GM23338 (cell line): Measurements from ENCODE around the gene LRCH4. TPM values are rescaled to one million over a fixed set of nuclear protein-coding genes. Genes with fewer than 3 reads are reported as not detected.

Source experiments
- ATAC-seq: fragments of 200-7000 bp; cut with Tn5 transposase; 3 replicates; pipeline ENCODE4 v1.9.1; 2020
- DNase-seq: peaks from one replicate; pipeline ENCODE4 v3.0.0-alpha.2; 2015; ENCODE audit warnings: low spot score
- H2AFZ ChIP-seq: fragments of 200-600 bp; sonication (generic); 2 replicates; pipeline ENCODE4 v1.8.0; 2016; ENCODE audit warnings: antibody characterized with exemption, mild to moderate bottlenecking, moderate library complexity
- H3F3A ChIP-seq: fragments of 200-600 bp; sonication (generic); replicated peaks from 2 replicates; pipeline ENCODE4 v1.8.0; 2017; ENCODE audit warnings: antibody characterized with exemption, mixed run types, low read depth
- H3K27ac ChIP-seq: fragments of 200-600 bp; sonication (generic); 2 replicates; pipeline ENCODE4 v1.6.1; 2016; ENCODE audit warnings: low read depth
- H3K27me3 ChIP-seq: fragments of 200-600 bp; sonication (generic); 2 replicates; pipeline ENCODE4 v1.8.0; 2016; ENCODE audit warnings: mild to moderate bottlenecking, mixed run types, moderate library complexity; ENCODE audit not compliant: insufficient read depth
- H3K36me3 ChIP-seq: fragments of 200-600 bp; sonication (generic); 2 replicates; pipeline ENCODE4 v1.8.0; 2016; ENCODE audit warnings: mild to moderate bottlenecking; ENCODE audit not compliant: insufficient read depth
- H3K4me1 ChIP-seq: fragments of 200-600 bp; sonication (generic); 2 replicates; pipeline ENCODE4 v1.8.0; 2016; ENCODE audit warnings: mild to moderate bottlenecking, moderate library complexity; ENCODE audit not compliant: insufficient read depth
- H3K4me2 ChIP-seq: fragments of 200-600 bp; sonication (generic); 2 replicates; pipeline ENCODE4 v1.7.1; 2017; ENCODE audit warnings: mixed run types
- H3K4me3 ChIP-seq: fragments of 200-600 bp; sonication (generic); 2 replicates; pipeline ENCODE4 v1.6.1; 2016; ENCODE audit warnings: mixed run types
- H3K79me2 ChIP-seq: fragments of 200-600 bp; sonication (generic); replicated peaks from 2 replicates; pipeline ENCODE4 v1.8.0; 2017; ENCODE audit warnings: mild to moderate bottlenecking; ENCODE audit not compliant: insufficient read depth
- H3K9me2 ChIP-seq: fragments of 200-600 bp; sonication (generic); 2 replicates; pipeline ENCODE4 v1.8.0; 2017; ENCODE audit not compliant: insufficient read depth
- H4K20me1 ChIP-seq: fragments of 200-600 bp; sonication (generic); replicated peaks from 2 replicates; pipeline ENCODE4 v1.8.0; 2017; ENCODE audit warnings: mild to moderate bottlenecking; ENCODE audit not compliant: insufficient read depth
- H3K27ac Mint-ChIP-seq: 2 replicates; pipeline ENCODE4 v1.8.0; 2020; ENCODE audit warnings: inconsistent platforms, mild to moderate bottlenecking, moderate library complexity, mixed read lengths
- H3K27me3 Mint-ChIP-seq: 3 replicates; pipeline ENCODE4 v1.8.0; 2022; ENCODE audit warnings: low read depth, mild to moderate bottlenecking, moderate library complexity, mixed read lengths, inconsistent platforms; ENCODE audit not compliant: insufficient read depth, poor library complexity
- H3K36me3 Mint-ChIP-seq: 3 replicates; pipeline ENCODE4 v1.8.0; 2021; ENCODE audit warnings: low read depth, mild to moderate bottlenecking, inconsistent platforms, moderate library complexity, mixed read lengths
- H3K4me1 Mint-ChIP-seq: 3 replicates; pipeline ENCODE4 v1.8.0; 2020; ENCODE audit warnings: mild to moderate bottlenecking, inconsistent platforms, mixed read lengths
- H3K4me3 Mint-ChIP-seq: 3 replicates; pipeline ENCODE4 v1.8.0; 2021; ENCODE audit warnings: moderate library complexity, mild to moderate bottlenecking, inconsistent platforms, mixed read lengths
- H3K9me3 Mint-ChIP-seq: 3 replicates; pipeline ENCODE4 v1.8.0; 2020; ENCODE audit warnings: moderate library complexity, mild to moderate bottlenecking, inconsistent platforms, mixed read lengths
- CREB1 ChIP-seq: fragments of 250-450 bp; sonication (Bioruptor Pico); IDR thresholded peaks from 2 replicates; pipeline ENCODE4 v1.5.0; 2020; ENCODE audit warnings: low read depth, mild to moderate bottlenecking, moderate library complexity
- CTCF ChIP-seq, 2 experiments: fragments of 200-600 bp in 1 of 2; sonication (generic) in 1 of 2; conservative IDR thresholded peaks; 2 replicates each; pipeline versions ENCODE4 v1.5.1 to v1.6.1; 2016 to 2017; ENCODE audit warnings: antibody characterized with exemption in 2 of 2, low read depth in 2 of 2, mild to moderate bottlenecking in 2 of 2, moderate library complexity in 1 of 2
- ETS1 ChIP-seq: IDR thresholded peaks from 2 replicates; pipeline ENCODE4 v1.6.1; 2016; ENCODE audit warnings: antibody characterized with exemption
- POLR2AphosphoS5 ChIP-seq: IDR thresholded peaks from 2 replicates; pipeline ENCODE4 v1.6.1; 2016; ENCODE audit warnings: antibody characterized with exemption, low read depth
- REST ChIP-seq: IDR thresholded peaks from one replicate; pipeline ENCODE4 v1.6.1; 2018; ENCODE audit warnings: antibody characterized with exemption; ENCODE audit not compliant: unreplicated experiment
- ZNF331 ChIP-seq: fragments of 250-450 bp; sonication (Bioruptor Pico); IDR thresholded peaks from 2 replicates; pipeline ENCODE4 v1.5.0; 2020; ENCODE audit warnings: low read depth, mild to moderate bottlenecking, moderate library complexity
- polyA plus RNA-seq: library from polyadenylated mRNA; unstranded; fragments of >200 nt; fragmentation: Nextera tagmentation; extraction: Ambion mirVana; gene quantifications from 2 replicates; pipeline ENCODE4 v1.2.1, GENCODE V29; 2016
- total RNA-seq: library from RNA; depleted of rRNA; stranded (reverse); fragments of >200 nt; shearing (Covaris generic); gene quantifications from 2 replicates; pipeline ENCODE4 v1.2.3, GENCODE V29; 2014

Gene LRCH4
- total and polyA plus RNA-seq, 2 experiments from 2014 or later = 21.4 to 51.0 TPM

DNA sequence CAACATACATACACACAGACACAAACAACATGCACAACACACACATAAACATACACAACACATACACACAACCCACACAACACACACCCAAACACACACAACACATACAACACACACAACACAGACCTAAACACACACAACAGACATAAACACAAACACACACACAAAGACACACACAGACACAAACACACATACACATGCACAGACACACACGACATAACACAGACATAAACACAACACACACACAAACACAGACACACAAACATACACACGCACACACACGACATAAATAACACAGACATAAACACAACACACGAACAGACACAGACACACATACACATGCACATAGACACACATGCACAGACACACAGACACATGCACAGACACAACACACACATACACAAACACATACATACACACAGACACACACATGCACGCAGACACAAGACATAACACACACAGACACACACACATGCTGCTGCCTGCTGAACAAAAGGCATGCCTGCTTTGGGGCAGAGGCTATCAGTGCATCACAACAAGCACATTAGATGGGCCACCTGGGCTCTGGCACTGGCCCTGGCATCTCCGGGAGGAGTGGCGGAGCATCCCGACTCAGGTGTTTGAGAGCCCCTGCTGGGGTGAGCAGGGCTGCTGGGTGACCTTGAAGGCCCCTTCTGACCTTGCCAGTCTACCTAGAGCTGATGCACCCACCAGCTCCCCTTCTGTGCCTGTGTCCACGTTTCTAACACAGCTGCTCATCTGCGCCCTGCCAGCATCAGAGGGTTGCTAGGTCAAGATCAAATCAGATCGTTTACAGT is 5.3 kb downstream of the LRCH4 start:
- no peak for TF ChIP-seq POLR2AphosphoS5
- TF ChIP-seq CTCF (conservative IDR thresholded peaks at IDR 0.05; ENCODE audit: low read depth in 2 of 2) = no peak
- H3K36me3 ChIP-seq = peaks cover 9% of the 10 kb centered on the region; the same call in 1 of the 2 replicates
- H3K27ac ChIP-seq = no peak overlapping the region
- Mint-ChIP-seq H3K4me3 (no peak overlapping the region), H3K27me3 (peaks cover 18% of the 10 kb centered on the region), H3K27ac (no peak overlapping the region), H3K9me3 (no peaks in the 10 kb centered on the region), H3K4me1 (peaks cover 23% of the 10 kb centered on the region), H3K36me3 (peaks cover 9% of the 10 kb centered on the region)
- DNase-seq (no peak), ATAC-seq (no peak)
- H3K4me2 ChIP-seq = no peak overlapping the region
- no peak overlapping the region for H2AFZ ChIP-seq
- H3K9me2 ChIP-seq = no peaks in the 10 kb centered on the region
- no peaks in the 10 kb centered on the region for H3K27me3 ChIP-seq
- peaks cover 23% of the 10 kb centered on the region for H3F3A ChIP-seq
- H4K20me1 ChIP-seq = peaks cover 8% of the 10 kb centered on the region; the same call in 1 of the 2 replicates
- no peak overlapping the region for H3K4me3 ChIP-seq
- H3K4me1 ChIP-seq = peaks cover 17% of the 10 kb centered on the region
- peaks cover 21% of the 10 kb centered on the region for H3K79me2 ChIP-seq

DNA sequence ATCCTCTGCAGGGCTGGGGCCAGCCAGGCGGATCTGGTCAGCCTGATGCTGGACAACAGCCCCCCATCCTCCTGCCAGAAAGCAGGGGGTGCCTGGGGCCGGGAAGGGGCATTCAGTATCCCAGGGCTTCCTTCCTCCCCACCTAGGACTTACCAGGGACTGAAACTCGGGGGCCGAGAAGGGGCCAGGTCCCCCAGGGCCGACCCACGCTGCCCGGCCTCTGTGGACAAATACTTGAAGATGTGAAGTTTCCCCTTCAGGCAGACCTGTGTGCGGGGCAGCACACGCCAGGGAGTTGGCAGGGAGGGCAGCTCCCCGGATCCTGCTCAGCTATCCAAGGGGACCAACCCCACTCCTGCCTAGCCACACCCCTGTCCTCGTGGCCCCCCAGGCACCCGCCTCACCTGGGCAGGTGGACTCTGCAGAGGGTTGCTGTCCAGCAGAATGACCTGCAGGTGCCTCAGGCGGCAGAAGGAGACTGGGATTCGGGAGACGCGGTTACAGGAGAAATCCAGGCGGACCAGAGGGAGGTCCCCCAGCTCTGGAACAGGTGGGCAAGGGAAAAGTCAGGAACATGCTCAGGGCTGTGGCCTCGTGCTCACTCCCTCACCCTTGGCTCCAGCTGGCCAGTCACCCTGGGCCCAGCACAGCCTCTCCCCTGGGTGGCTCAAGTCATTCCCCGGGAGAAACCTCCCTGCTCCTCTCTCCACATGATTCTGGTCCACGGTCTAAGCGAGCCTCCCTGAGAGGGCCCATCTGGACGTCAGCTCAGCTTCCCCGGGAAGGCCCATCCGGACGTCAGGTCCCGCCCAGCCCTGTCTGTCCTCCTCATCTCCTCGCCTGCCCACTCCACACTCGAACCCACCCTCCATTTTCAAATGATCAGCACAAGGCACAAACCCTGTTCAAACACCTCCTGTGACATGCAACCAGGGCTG is 7.4 kb downstream of the LRCH4 start:
- Histone ChIP-seq H3K4me3 (no peak overlapping the region), H3K9me2 (no peaks in the 10 kb centered on the region), H3K27me3 (no peaks in the 10 kb centered on the region), H3K4me2 (no peak overlapping the region), H2AFZ (no peak overlapping the region), H3K36me3 (peaks cover 9% of the 10 kb centered on the region; the same call in 1 of the 2 replicates), H4K20me1 (peaks cover 7% of the 10 kb centered on the region; the same call in 1 of the 2 replicates), H3K79me2 (peaks cover 9% of the 10 kb centered on the region; the same call in 1 of the 2 replicates), H3K4me1 (peaks cover 3% of the 10 kb centered on the region; the same call in 1 of the 2 replicates), H3F3A (peaks cover 8% of the 10 kb centered on the region), H3K27ac (no peak overlapping the region)
- 0 out of 2 replicates have a peak overlapping the region, but pooled peaks have one; percentile 5 for H3K27ac Mint-ChIP-seq
- H3K4me3 Mint-ChIP-seq = no peak overlapping the region; the same call in 2 of the 3 replicates
- ATAC-seq (no peak), DNase-seq (no peak)
- peaks cover 11% of the 10 kb centered on the region for H3K27me3 Mint-ChIP-seq
- no peaks in the 10 kb centered on the region for H3K9me3 Mint-ChIP-seq
- peaks cover 12% of the 10 kb centered on the region for H3K36me3 Mint-ChIP-seq
- H3K4me1 Mint-ChIP-seq = peaks cover 13% of the 10 kb centered on the region
- TF ChIP-seq ETS1 (no peak), REST (no peak), CREB1 (no peak), ZNF331 (CRISPR knock-in tag) (no peak)
